HepG2 (cell line): ENCODE measurements around the gene SIRPA. TPM values are rescaled to one million over a fixed set of nuclear protein-coding genes. Genes with fewer than 3 reads are reported as not detected.

ENCODE experiments used
- ADNP ChIP-seq: sonication (generic); formaldehyde crosslinking; IDR thresholded peaks from 2 replicates; pipeline ENCODE4 v1.4.0; 2020; ENCODE audit warnings: missing genetic modification reagents
- ATAD3A ChIP-seq: sonication (generic); formaldehyde crosslinking; IDR thresholded peaks from 2 replicates; pipeline ENCODE4 v1.4.0; 2020; ENCODE audit warnings: missing genetic modification reagents
- CCAR2 ChIP-seq: fragments of 200-400 bp; formaldehyde crosslinking; optimal IDR thresholded peaks from 2 replicates; pipeline ENCODE3; 2018; ENCODE audit warnings: low read depth, mild to moderate bottlenecking, low read length, moderate library complexity
- DMAP1 ChIP-seq: IDR thresholded peaks from 2 replicates; pipeline ENCODE4 v1.6.1; 2016
- FOXJ3 ChIP-seq: sonication (generic); formaldehyde crosslinking; IDR thresholded peaks from 2 replicates; pipeline ENCODE4 v1.4.0; 2020; ENCODE audit warnings: missing genetic modification reagents, mild to moderate bottlenecking, borderline replicate concordance
- GTF2F1 ChIP-seq: fragments of 150-350 bp; IDR thresholded peaks from 2 replicates; pipeline ENCODE4 v1.6.1; 2014; ENCODE audit warnings: low read length
- HES4 ChIP-seq: sonication (generic); formaldehyde crosslinking; IDR thresholded peaks from 2 replicates; pipeline ENCODE4 v1.9.0; 2021; ENCODE audit warnings: mild to moderate bottlenecking, missing genetic modification reagents, borderline replicate concordance
- ISL2 ChIP-seq: sonication (generic); formaldehyde crosslinking; IDR thresholded peaks from 2 replicates; pipeline ENCODE4 v1.5.0; 2020; ENCODE audit warnings: missing genetic modification reagents
- MTF2 ChIP-seq: sonication (generic); formaldehyde crosslinking; IDR thresholded peaks from 2 replicates; pipeline ENCODE4 v1.5.0; 2020; ENCODE audit warnings: missing genetic modification reagents, borderline replicate concordance
- MZF1 ChIP-seq: sonication (generic); formaldehyde crosslinking; IDR thresholded peaks from 2 replicates; pipeline ENCODE4 v1.8.1; 2023; ENCODE audit warnings: mild to moderate bottlenecking, missing genetic modification reagents, borderline replicate concordance
- RARA ChIP-seq: IDR thresholded peaks from 2 replicates; pipeline ENCODE4 v1.6.1; 2016; ENCODE audit warnings: missing genetic modification reagents, missing compliant biosample characterization
- SRF ChIP-seq: IDR thresholded peaks from 2 replicates; pipeline ENCODE4 v1.6.1; 2011; ENCODE audit warnings: mild to moderate bottlenecking, low read depth, low read length, moderate library complexity
- ZFP36L1 ChIP-seq: sonication (generic); formaldehyde crosslinking; IDR thresholded peaks from 2 replicates; pipeline ENCODE4 v1.8.0; 2022; ENCODE audit warnings: mild to moderate bottlenecking, missing genetic modification reagents, moderate library complexity
- ZNF235 ChIP-seq: sonication (generic); formaldehyde crosslinking; IDR thresholded peaks from 2 replicates; pipeline ENCODE4 v1.8.1; 2023; ENCODE audit warnings: mild to moderate bottlenecking, missing genetic modification reagents, borderline replicate concordance
- ZNF761 ChIP-seq: sonication (generic); formaldehyde crosslinking; conservative IDR thresholded peaks from 2 replicates; pipeline ENCODE4 v1.4.0; 2020; ENCODE audit warnings: mild to moderate bottlenecking, missing genetic modification reagents
- polyA plus RNA-seq, 8 experiments: library from polyadenylated mRNA; depleted of rRNA in 3 of 8; stranded (reverse) in 7 of 8; unstranded in 1 of 8; fragments of >200 nt; fragmentation: Illumina TruSeq in 4 of 8; extraction: Trizol in 4 of 8; gene quantifications; 2 replicates each; pipeline versions ENCODE4 v1.2.1 to v1.2.3, GENCODE V29; 2011 to 2016; ENCODE audit warnings: low read depth in 4 of 8, missing spikeins in 1 of 8, mixed read lengths in 1 of 8; ENCODE audit not compliant: insufficient read depth in 1 of 8
- total RNA-seq, 5 experiments: library from RNA; depleted of rRNA; stranded (reverse); fragments of >200 nt; fragmentation: Illumina TruSeq; extraction: Trizol; gene quantifications; 2 replicates each; pipeline ENCODE4 v1.2.3, GENCODE V29; 2016; ENCODE audit warnings: low read depth in 1 of 5
- TF ChIP-seq, protein P1 (sequence below): sonication (generic); formaldehyde crosslinking; IDR thresholded peaks from 2 replicates; pipeline ENCODE4 v1.9.0; 2021; ENCODE audit warnings: missing genetic modification reagents, mild to moderate bottlenecking, borderline replicate concordance
- TF ChIP-seq, protein P2 (sequence below): sonication (generic); formaldehyde crosslinking; IDR thresholded peaks from 2 replicates; pipeline ENCODE4 v1.9.0; 2021; ENCODE audit warnings: missing genetic modification reagents, borderline replicate concordance
- TF ChIP-seq, protein P3 (sequence below): sonication (generic); formaldehyde crosslinking; IDR thresholded peaks from 2 replicates; pipeline ENCODE4 v1.5.0; 2020; ENCODE audit warnings: missing genetic modification reagents
- TF ChIP-seq, protein P4 (sequence below): sonication (generic); formaldehyde crosslinking; conservative IDR thresholded peaks from 2 replicates; pipeline ENCODE4 v1.4.0; 2020; ENCODE audit warnings: missing genetic modification reagents
- TF ChIP-seq, protein P5 (sequence below): sonication (generic); formaldehyde crosslinking; IDR thresholded peaks from 2 replicates; pipeline ENCODE4 v1.8.1; 2023; ENCODE audit warnings: mild to moderate bottlenecking, moderate library complexity, missing genetic modification reagents
- TF ChIP-seq, protein P6 (sequence below): sonication (generic); formaldehyde crosslinking; IDR thresholded peaks from 2 replicates; pipeline ENCODE4 v1.4.0; 2020; ENCODE audit warnings: missing genetic modification reagents, borderline replicate concordance

Gene SIRPA
- total and polyA plus RNA-seq, 2 of the 13 experiments (the other 11 are each of a cell fraction or from before 2014, with no cell fraction given): 7.2 to 17.6 TPM

DNA sequence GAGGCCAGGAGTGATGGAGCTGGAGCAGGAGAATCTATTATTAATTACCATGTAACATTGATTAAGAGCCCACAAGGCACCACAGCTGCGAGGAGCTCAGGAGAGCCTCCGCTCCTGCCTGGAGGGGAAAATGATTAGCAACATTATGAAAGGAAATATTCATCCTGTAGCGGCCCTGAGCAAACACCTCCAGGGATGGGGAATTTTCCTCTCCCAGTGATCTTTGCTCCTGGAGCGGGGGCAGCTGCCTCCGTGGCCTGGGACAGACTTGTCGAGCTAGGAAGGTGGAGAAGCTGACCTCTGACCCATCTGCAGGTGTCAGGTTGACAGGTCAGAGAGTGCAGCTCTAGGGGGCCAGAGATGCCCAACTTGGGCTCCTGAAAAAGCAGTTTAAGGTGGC, 40.1 kb upstream of the SIRPA start (continued):
- TF ChIP-seq, protein P1, sequence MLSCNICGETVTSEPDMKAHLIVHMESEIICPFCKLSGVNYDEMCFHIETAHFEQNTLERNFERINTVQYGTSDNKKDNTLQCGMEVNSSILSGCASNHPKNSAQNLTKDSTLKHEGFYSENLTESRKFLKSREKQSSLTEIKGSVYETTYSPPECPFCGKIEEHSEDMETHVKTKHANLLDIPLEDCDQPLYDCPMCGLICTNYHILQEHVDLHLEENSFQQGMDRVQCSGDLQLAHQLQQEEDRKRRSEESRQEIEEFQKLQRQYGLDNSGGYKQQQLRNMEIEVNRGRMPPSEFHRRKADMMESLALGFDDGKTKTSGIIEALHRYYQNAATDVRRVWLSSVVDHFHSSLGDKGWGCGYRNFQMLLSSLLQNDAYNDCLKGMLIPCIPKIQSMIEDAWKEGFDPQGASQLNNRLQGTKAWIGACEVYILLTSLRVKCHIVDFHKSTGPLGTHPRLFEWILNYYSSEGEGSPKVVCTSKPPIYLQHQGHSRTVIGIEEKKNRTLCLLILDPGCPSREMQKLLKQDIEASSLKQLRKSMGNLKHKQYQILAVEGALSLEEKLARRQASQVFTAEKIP: no peak
- TF ChIP-seq FOXJ3 (CRISPR knock-in tag) (no peak; the same call in 1 of the 2 replicates), ZNF761 (CRISPR knock-in tag) (no peak), ZNF235 (CRISPR knock-in tag) (no peak), HES4 (no peak), ATAD3A (CRISPR knock-in tag) (no peak), MZF1 (CRISPR knock-in tag) (no peak), CCAR2 (no peak), DMAP1 (no peak; the same call in 1 of the 2 replicates), ISL2 (CRISPR knock-in tag) (peak; percentile 66; the same call in 1 of the 2 replicates), ZFP36L1 (CRISPR knock-in tag) (no peak), RARA (peak; percentile 74; the same call in 1 of the 2 replicates), GTF2F1 (no peak), SRF (no peak), ADNP (no peak), MTF2 (no peak)
- TF ChIP-seq, protein P2, sequence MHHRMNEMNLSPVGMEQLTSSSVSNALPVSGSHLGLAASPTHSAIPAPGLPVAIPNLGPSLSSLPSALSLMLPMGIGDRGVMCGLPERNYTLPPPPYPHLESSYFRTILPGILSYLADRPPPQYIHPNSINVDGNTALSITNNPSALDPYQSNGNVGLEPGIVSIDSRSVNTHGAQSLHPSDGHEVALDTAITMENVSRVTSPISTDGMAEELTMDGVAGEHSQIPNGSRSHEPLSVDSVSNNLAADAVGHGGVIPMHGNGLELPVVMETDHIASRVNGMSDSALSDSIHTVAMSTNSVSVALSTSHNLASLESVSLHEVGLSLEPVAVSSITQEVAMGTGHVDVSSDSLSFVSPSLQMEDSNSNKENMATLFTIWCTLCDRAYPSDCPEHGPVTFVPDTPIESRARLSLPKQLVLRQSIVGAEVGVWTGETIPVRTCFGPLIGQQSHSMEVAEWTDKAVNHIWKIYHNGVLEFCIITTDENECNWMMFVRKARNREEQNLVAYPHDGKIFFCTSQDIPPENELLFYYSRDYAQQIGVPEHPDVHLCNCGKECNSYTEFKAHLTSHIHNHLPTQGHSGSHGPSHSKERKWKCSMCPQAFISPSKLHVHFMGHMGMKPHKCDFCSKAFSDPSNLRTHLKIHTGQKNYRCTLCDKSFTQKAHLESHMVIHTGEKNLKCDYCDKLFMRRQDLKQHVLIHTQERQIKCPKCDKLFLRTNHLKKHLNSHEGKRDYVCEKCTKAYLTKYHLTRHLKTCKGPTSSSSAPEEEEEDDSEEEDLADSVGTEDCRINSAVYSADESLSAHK (CRISPR knock-in tag): no peak
- TF ChIP-seq, protein P3, sequence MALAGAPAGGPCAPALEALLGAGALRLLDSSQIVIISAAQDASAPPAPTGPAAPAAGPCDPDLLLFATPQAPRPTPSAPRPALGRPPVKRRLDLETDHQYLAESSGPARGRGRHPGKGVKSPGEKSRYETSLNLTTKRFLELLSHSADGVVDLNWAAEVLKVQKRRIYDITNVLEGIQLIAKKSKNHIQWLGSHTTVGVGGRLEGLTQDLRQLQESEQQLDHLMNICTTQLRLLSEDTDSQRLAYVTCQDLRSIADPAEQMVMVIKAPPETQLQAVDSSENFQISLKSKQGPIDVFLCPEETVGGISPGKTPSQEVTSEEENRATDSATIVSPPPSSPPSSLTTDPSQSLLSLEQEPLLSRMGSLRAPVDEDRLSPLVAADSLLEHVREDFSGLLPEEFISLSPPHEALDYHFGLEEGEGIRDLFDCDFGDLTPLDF (CRISPR knock-in tag): no peak
- TF ChIP-seq, protein P4, sequence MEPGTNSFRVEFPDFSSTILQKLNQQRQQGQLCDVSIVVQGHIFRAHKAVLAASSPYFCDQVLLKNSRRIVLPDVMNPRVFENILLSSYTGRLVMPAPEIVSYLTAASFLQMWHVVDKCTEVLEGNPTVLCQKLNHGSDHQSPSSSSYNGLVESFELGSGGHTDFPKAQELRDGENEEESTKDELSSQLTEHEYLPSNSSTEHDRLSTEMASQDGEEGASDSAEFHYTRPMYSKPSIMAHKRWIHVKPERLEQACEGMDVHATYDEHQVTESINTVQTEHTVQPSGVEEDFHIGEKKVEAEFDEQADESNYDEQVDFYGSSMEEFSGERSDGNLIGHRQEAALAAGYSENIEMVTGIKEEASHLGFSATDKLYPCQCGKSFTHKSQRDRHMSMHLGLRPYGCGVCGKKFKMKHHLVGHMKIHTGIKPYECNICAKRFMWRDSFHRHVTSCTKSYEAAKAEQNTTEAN: no peak
- TF ChIP-seq, protein P5, sequence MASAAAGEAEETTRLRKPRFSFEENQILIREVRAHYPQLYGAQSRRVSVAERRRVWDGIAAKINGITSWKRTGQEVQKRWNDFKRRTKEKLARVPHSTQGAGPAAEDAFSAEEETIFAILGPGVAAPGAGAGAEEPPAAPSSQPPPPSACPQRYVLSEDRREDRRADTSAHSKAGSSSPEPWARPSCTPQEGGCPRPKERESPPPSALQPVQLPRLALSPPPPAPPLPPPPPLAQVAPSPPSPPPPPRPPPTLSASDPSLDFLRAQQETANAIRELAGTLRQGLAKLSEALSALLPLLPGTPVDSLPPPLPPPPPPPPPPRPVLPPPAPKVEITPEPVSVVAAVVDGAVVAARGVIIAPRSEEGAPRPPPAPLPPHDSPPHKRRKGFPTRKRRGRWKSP (CRISPR knock-in tag): no peak; the same call in 1 of the 2 replicates
- TF ChIP-seq, protein P6, sequence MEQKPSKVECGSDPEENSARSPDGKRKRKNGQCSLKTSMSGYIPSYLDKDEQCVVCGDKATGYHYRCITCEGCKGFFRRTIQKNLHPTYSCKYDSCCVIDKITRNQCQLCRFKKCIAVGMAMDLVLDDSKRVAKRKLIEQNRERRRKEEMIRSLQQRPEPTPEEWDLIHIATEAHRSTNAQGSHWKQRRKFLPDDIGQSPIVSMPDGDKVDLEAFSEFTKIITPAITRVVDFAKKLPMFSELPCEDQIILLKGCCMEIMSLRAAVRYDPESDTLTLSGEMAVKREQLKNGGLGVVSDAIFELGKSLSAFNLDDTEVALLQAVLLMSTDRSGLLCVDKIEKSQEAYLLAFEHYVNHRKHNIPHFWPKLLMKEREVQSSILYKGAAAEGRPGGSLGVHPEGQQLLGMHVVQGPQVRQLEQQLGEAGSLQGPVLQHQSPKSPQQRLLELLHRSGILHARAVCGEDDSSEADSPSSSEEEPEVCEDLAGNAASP: peak; percentile 66; the same call in 1 of the 2 replicates
